NCI-H146 treated with DMSO at 0.1 percent for 48 hours (cell line): ENCODE results near the gene PKP1.
A peak's percentile ranks its signal among the peaks of the same experiment; 100 is the strongest.

Experiments used
- DNase-seq: peaks from one replicate; lab custom pipeline; 2025; ENCODE audit not compliant: unreplicated experiment; lab: John Stamatoyannopoulos, UW

The PKP1 gene

DNA sequence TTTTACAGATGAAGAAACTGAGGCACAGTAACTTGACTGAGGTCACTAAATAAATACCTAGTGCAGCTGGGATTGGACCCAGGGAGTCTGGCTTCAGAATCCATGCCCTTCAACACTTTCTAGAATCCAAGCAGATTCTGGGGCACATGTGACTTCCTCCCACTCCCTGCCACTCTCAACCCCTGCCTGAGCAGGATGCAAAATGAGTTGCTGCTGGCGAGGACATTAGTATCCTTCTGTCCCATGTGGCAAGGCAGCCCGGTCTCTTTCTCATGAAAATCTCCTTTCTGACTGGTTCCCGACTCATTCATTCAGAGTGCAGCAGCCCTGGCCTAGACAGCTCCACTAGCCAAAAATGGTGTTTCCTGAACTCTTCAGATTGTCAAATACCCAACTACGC lies 65.8 kb downstream of the PKP1 start:
- DNase-seq = no peak

- DNase-seq = no peak
These were observed 67.0 kb downstream of the PKP1 start for GRCh38 chr1:201350361-201350725.

GRCh38 chr1:201350884-201351283 lies 67.6 kb downstream of the PKP1 start:
- no peak for DNase-seq

DNA sequence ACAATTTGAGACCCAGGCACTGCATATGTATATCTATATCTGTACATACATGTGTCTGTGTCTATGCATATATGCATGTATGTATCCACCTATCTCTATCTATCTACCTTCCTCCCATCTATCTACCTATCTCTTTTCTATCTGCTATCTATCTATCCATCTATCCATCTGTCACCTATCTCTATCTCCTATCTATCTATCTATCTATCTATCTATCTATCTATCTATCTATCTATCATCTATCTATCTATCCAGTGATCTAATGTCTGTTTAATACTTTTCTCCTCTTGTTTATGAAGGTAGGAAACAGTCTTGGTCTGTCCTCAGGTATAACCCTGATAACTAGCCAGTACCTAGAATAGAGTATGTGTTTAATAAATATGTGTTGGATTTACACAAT lies 68.3 kb downstream of the PKP1 start:
- no peak for DNase-seq

- no peak for DNase-seq
These were observed 70.1 kb downstream of the PKP1 start for GRCh38 chr1:201353186-201353940.

GRCh38 chr1:201354151-201354900 lies 71.0 kb downstream of the PKP1 start:
- DNase-seq = no peak

DNA sequence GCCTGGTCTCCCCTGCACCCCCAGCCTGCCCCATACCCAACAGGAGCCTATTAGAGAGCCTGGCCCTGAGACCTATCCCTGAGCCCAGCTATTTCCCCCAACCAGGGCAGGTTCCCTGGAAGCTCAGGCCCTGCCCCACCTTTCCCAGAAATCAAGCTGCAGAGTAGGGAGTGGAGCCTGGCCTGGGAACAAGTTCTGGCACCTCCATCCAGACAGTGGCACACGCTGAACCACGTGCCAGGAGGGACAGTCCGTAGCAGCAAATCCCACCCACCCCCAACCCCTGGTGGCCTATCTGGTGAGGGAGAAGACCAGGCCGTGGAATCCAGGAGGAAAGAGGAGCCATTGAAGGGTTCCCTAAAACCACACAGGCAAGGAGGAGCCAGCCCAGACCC lies 71.6 kb downstream of the PKP1 start:
- DNase-seq = no peak

GRCh38 chr1:201355471-201355870 lies 72.2 kb downstream of the PKP1 start:
- no peak for DNase-seq

DNA sequence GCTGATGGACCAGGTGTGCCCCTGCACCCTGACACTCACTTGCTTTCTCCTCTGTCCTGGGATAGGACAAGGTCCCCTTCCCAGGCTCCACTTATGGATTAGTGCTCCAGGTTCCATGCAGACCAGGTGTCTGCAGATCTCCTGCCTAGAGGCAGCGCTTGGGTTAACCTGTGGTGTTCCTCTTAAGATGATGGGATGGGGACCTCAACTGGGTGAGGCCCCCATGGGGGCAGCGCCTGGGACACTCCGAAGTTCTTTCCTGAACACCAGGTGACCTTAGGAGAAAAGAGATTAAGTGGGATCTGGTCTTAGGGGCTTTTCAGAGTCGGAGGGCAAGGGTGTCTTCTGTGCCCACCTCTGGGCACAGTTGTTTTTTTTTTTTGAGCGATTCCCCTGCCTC lies 72.9 kb downstream of the PKP1 start:
- no peak for DNase-seq

- DNase-seq = no peak
These were observed 73.4 kb downstream of the PKP1 start for GRCh38 chr1:201356701-201357100.

DNA sequence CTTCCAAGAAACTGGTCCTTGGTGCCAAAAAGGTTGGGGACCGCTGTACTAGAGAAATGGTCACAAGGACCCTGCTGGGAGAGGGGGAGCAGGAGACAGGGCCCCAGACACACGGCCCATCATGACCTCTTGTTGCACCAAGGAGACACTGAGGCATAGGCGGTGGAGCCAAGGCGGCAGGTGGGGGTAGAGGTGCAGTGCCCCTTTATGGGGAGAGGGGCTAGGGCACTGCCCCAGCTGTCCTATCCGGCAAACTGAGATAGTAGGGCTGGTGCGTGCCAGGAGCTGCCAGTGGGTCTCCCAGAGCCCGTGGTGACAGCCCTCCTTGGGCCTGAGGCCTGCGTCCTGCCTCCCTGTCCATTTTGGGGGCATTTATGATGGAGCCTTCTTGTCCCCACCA lies 73.9 kb downstream of the PKP1 start:
- DNase-seq = no peak

- no peak for DNase-seq
These were observed 74.5 kb downstream of the PKP1 start for GRCh38 chr1:201357636-201358348.

DNA sequence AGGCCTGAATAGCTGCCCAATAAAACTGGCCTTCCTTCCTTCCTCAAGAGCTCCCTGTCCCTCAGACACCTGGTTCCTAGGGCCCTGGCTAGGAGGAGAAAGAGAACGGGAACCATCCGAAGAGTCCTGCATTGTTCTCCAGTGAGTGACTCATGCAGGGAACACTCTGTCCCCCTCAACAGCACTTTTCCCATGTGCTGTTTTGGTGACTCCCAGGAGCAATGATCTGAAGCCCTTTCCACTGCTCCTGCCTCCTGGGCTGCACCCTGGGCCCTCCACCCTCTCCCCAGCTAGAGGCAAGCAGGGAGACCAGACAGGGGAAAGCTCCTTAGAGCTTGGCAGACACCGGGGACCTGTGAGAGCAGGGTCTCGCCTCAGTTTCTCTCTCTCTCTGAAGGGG lies 75.3 kb downstream of the PKP1 start:
- no peak for DNase-seq

- no peak for DNase-seq
These were observed 75.9 kb downstream of the PKP1 start for GRCh38 chr1:201359031-201359872.

DNA sequence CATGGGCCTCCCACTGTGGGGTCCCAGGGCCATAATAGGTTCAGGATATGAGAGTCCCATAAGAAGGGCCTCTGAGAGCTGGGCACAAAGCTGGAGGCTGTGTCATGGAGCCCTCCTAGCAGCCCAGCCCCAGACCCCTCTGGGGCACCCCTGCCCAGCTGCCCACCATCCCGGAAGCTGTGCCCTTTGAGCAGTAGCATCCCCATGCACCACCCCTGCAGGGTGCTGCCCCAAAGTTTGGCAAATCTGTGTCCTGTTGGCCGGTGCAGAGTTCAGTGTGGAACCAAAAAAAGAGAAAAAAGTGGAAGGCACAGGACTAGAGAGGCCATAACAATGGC lies 76.5 kb downstream of the PKP1 start:
- no peak for DNase-seq

DNA sequence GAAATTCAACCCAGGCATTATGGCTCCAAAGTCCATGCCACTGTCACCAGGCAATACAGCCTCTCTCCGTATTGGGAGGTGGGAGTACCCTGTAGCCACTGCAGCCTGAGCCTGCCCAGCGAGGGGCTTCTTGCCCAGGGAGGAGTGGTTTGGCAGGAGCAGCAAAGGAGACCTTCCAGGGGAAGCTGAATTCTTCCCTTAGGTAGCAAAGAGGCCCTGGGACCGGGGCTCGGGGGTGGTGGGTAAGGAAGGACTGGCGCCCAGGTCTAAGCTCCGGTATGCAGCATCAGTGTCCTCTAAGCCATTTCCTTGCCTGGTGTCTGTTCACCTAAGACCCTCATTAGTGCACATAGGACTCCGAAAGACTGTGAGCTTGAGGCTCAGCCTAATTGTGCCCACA lies 77.2 kb downstream of the PKP1 start:
- DNase-seq = no peak

DNA sequence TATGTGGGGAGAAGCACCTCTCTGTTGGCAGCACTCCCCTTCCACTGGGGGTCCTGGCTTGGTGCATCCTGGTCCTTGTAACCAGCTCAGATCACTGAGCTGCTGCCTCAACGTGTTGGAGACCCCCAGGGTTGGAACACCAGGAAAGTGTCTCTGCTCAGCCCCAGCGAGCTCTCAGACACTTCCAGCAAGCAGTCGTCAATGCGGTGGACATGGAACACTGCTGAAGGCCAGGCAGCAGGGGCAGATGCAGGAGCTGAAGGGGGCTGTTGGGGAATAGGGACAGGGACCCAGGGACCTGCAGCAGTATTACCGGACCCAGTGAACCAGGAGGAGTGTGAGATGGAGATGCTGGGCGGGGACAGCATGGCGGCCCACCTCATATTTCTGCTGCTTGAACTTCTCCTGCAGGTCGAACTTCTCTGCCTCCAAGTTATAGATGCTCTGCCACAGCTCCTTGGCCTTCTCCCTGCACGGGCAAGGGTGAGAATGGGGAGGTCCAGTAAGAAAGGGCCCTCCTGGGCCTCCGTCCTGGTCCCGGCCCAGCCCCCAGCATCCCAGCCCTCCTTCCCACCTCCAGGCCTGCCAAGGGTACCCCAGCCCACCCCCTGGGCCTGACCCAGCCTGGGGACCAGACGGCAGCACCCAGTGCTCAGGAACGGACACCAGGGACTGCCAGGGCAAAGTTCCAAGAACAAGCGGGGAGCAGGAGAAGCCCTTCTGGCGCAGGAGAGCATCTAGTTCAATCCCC lies 77.8 kb downstream of the PKP1 start:
- no peak for DNase-seq

- DNase-seq = peak; percentile 4
These were observed 78.6 kb downstream of the PKP1 start for GRCh38 chr1:201361652-201362504.

DNA sequence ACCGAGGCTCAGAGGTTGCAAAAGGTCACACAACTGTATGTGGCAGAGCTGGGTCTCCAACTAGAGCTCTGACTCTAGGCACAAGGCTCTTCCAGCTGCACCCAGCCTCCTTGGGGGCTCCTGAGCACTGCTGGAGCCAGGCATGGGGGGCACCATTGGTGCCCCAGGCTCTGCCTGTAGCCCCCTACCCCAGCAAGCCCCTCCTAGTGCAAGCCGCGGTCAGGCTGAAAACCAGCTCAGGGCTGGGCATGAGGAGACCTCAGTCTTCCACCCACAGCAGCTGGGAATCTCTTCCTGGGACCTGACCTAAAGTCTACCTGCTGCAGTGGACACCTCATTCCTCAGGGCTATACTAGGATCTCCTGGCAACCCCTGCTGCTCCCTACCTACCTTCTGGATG lies 79.6 kb downstream of the PKP1 start:
- DNase-seq = no peak

DNA sequence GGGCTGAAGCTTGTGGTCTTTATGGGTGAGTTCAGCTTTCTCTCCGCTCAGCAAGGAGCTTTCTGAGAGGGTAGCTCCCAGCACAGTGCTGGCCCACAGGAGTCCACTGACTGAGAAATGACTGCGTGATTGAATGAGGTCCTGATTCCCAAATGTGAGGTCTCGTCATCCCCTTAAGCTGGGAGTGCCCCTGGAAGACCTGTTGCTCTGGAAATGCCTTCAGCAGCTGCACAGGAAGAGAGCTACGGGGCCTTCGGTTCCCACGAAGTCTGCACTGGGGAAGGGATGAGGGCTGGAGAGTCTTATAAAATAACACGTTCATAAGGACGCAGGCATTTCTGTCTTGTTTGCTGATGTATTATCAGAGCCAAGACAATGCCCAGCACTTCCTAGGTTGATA lies 80.2 kb downstream of the PKP1 start:
- DNase-seq = no peak
